Putamen (tissue), 1 donor: ENCODE data around the gene MYBL2.

Experiments used
- DNase-seq: peaks from one replicate; pipeline ENCODE4 v3.0.0-alpha.2; 2016; ENCODE audit warnings: low spot score

MYBL2 gene

GRCh38 chr20:43682446-43682845 is 15.5 kb downstream of the MYBL2 start:
- DNase-seq = no peak

- DNase-seq = no peak
Observed at GRCh38 chr20:43686820-43687219, 19.9 kb downstream of the MYBL2 start.

- DNase-seq = no peak
Observed at GRCh38 chr20:43689165-43689564, 22.3 kb downstream of the MYBL2 start.

GRCh38 chr20:43690943-43691598 is 24.2 kb downstream of the MYBL2 start:
- DNase-seq = no peak

- no peak for DNase-seq
Observed at GRCh38 chr20:43691928-43692524, 25.1 kb downstream of the MYBL2 start.

- no peak for DNase-seq
Observed at GRCh38 chr20:43694763-43695162, 27.8 kb downstream of the MYBL2 start.

GRCh38 chr20:43695571-43695970 is 28.7 kb downstream of the MYBL2 start:
- no peak for DNase-seq

- DNase-seq = no peak
Observed at GRCh38 chr20:43699941-43700565, 33.1 kb downstream of the MYBL2 start.

GRCh38 chr20:43700627-43701026 is 33.7 kb downstream of the MYBL2 start:
- DNase-seq = no peak

GRCh38 chr20:43702502-43702901 is 35.6 kb downstream of the MYBL2 start:
- no peak for DNase-seq

GRCh38 chr20:43710370-43711044 is 43.6 kb downstream of the MYBL2 start:
- no peak for DNase-seq

GRCh38 chr20:43711098-43711654 is 44.3 kb downstream of the MYBL2 start:
- no peak for DNase-seq

GRCh38 chr20:43715044-43715443 is 48.1 kb downstream of the MYBL2 start:
- DNase-seq = no peak

- DNase-seq = no peak
Observed at GRCh38 chr20:43715511-43715910, 48.6 kb downstream of the MYBL2 start.

- no peak for DNase-seq
Observed at GRCh38 chr20:43716123-43716522, 49.2 kb downstream of the MYBL2 start.

GRCh38 chr20:43716757-43717615 is 50.1 kb downstream of the MYBL2 start:
- no peak for DNase-seq

GRCh38 chr20:43717616-43717995 is 50.7 kb downstream of the MYBL2 start:
- DNase-seq = no peak

- DNase-seq = no peak
Observed at GRCh38 chr20:43720007-43720406, 53.1 kb downstream of the MYBL2 start.

GRCh38 chr20:43721097-43721428 is 54.1 kb downstream of the MYBL2 start:
- no peak for DNase-seq

- peak; percentile 12 for DNase-seq
Observed at GRCh38 chr20:43721429-43722152, 54.7 kb downstream of the MYBL2 start.

- DNase-seq = no peak
Observed at GRCh38 chr20:43722153-43722505, 55.2 kb downstream of the MYBL2 start.
